ENCODE results near the gene GRIN2A. TPM values are rescaled to one million over a fixed set of nuclear protein-coding genes. Genes with fewer than 3 reads are reported as not detected.

GRIN2A gene
- total and polyA plus RNA-seq, 2 donors (not counting 3 experiments of a cell fraction or from before 2014, with no cell fraction given), result not detected

DNA sequence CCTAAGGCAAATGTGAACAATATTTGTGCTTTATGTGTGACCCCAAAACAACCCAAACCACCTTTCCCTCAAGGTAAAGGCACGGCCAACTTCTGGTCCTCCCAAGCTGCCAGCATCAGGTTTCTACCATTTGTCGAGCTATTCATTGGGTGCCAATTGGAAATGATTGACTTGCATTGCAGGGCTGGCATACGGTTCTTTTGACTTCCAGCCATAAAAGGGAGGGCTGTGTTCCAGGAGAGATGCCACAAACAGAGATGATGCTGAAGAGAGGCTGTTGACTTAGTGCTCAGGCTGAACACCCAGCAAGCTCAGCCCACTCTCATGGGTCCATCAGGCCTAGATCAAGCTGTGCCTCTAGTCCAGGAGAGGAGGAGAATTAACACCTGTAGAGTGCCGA, 252.4 kb downstream of the GRIN2A start:
- no peak overlapping the region for H3K9ac ChIP-seq (replicated peaks; ENCODE audit: extremely low read depth, insufficient read depth, low read length)
- DNase-seq (ENCODE audit: low read depth, low spot score) (no peak), FAIRE-seq (no peak)
- H3K4me1 ChIP-seq (ENCODE audit: control insufficient read depth, extremely low read depth, insufficient read depth, low read length), result no peaks in the 10 kb centered on the region
- H3K36me3 ChIP-seq (ENCODE audit: control insufficient read depth in 2 of 2, extremely low read depth in 1 of 2, insufficient read depth in 2 of 2, low read length in 2 of 2), result no peaks in the 10 kb centered on the region
- TF ChIP-seq, protein P1, sequence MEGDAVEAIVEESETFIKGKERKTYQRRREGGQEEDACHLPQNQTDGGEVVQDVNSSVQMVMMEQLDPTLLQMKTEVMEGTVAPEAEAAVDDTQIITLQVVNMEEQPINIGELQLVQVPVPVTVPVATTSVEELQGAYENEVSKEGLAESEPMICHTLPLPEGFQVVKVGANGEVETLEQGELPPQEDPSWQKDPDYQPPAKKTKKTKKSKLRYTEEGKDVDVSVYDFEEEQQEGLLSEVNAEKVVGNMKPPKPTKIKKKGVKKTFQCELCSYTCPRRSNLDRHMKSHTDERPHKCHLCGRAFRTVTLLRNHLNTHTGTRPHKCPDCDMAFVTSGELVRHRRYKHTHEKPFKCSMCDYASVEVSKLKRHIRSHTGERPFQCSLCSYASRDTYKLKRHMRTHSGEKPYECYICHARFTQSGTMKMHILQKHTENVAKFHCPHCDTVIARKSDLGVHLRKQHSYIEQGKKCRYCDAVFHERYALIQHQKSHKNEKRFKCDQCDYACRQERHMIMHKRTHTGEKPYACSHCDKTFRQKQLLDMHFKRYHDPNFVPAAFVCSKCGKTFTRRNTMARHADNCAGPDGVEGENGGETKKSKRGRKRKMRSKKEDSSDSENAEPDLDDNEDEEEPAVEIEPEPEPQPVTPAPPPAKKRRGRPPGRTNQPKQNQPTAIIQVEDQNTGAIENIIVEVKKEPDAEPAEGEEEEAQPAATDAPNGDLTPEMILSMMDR (IDR thresholded peaks at IDR 0.05; ENCODE audit: extremely low read depth in 1 of 2, insufficient read depth in 1 of 2, low read depth in 1 of 2, low read length in 2 of 2), result no peak
- TF ChIP-seq FOS (IDR thresholded peaks at IDR 0.05; ENCODE audit: borderline replicate concordance, insufficient read depth, low read length) (no peak), POLR2A (IDR thresholded peaks at IDR 0.05; ENCODE audit: low read depth, low read length) (no peak), EZH2 (IDR thresholded peaks at IDR 0.05; ENCODE audit: borderline replicate concordance, low read depth, low read length, severe bottlenecking) (no peak), GATA2 (IDR thresholded peaks at IDR 0.05; ENCODE audit: insufficient read depth, insufficient read length, low read depth, low read length) (no peak), JUN (IDR thresholded peaks at IDR 0.05; ENCODE audit: borderline replicate concordance, insufficient read depth, insufficient read length, low read depth) (no peak), POLR2AphosphoS5 (IDR thresholded peaks at IDR 0.05; ENCODE audit: insufficient read depth, low read depth, low read length) (no peak), MYC (IDR thresholded peaks at IDR 0.05; ENCODE audit: low read depth, low read length) (no peak)
- TF ChIP-seq, protein P2, sequence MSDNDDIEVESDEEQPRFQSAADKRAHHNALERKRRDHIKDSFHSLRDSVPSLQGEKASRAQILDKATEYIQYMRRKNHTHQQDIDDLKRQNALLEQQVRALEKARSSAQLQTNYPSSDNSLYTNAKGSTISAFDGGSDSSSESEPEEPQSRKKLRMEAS (IDR thresholded peaks at IDR 0.05; ENCODE audit: insufficient read depth, insufficient read length), result no peak
- H3K4me2 ChIP-seq (ENCODE audit: insufficient read depth, low read length), result no peak overlapping the region
- POLR2A ChIA-PET, result no interaction called here
- H3K27me3 ChIP-seq (ENCODE audit: control insufficient read depth in 2 of 2, insufficient read depth in 2 of 2, low read length in 2 of 2), result no peaks in the 10 kb centered on the region
- H3K4me3 ChIP-seq (replicated peaks in 1 of 3; ENCODE audit: insufficient read depth in 1 of 3, low read depth in 1 of 3, low read length in 3 of 3), result no peak overlapping the region
- CTCF ChIA-PET, result no interaction called here
- dilution Hi-C loops (cut with MboI; ENCODE audit: extremely low pct_ligation_motif_present, low sequenced_read_pairs) (no loop called here), intact Hi-C loops (cut with micrococcal nuclease) (no loop called here)
- H2AFZ ChIP-seq (ENCODE audit: low read depth, low read length), result no peak overlapping the region
- no peaks in the 10 kb centered on the region for H4K20me1 ChIP-seq (replicated peaks; ENCODE audit: control insufficient read depth, extremely low read depth, insufficient read depth, low read length)
- H3K27ac ChIP-seq (ENCODE audit: insufficient read depth, low read depth, low read length), result no peak overlapping the region
- H3K9me3 ChIP-seq (replicated peaks; ENCODE audit: control insufficient read depth, insufficient read depth, low read length), result no peaks in the 10 kb centered on the region
- no TSS peak for BruUV-seq (replicated peaks)
- no peaks in the 10 kb centered on the region for H3K79me2 ChIP-seq (ENCODE audit: control insufficient read depth, insufficient read depth, low read length)
- no peaks in the 10 kb centered on the region for H3K9me1 ChIP-seq (replicated peaks; ENCODE audit: control insufficient read depth, extremely low read depth, insufficient read depth, low read length)
